ENCODE data around the gene CHAMP1. TPM values are rescaled to one million over a fixed set of nuclear protein-coding genes. Genes with fewer than 3 reads are reported as not detected.
"Not testable (repeated sequence)": the region's sequence is repeated elsewhere in the genome, so short reads cannot be mapped to it uniquely, and the experiment has no call there.

The CHAMP1 gene
- total RNA-seq, 1 experiment from 2014 or later = 16.0 TPM

GRCh38 chr13:114328034-114328433, 13.7 kb downstream of the CHAMP1 start:
- Histone ChIP-seq H3K9me2 (ENCODE audit: insufficient read depth) (no peaks in the 10 kb centered on the region), H3K27me3 (ENCODE audit: insufficient read depth, low read depth) (no peaks in the 10 kb centered on the region), H3K4me2 (no peak overlapping the region), H2AFZ (no peak overlapping the region), H3K9me3 (ENCODE audit: insufficient read depth, low read depth) (no peaks in the 10 kb centered on the region), H4K20me1 (ENCODE audit: insufficient read depth) (no peaks in the 10 kb centered on the region), H3F3A (ENCODE audit: insufficient read depth, low read depth) (no peaks in the 10 kb centered on the region; the same call in 1 of the 2 replicates), H3K4me1 (replicated peaks; ENCODE audit: insufficient read depth) (no peaks in the 10 kb centered on the region), H3K27ac (no peak overlapping the region), H3K79me2 (ENCODE audit: low read depth) (no peaks in the 10 kb centered on the region), H3K4me3 (no peak overlapping the region), H3K36me3 (ENCODE audit: low read depth) (0 out of 2 replicates have a peak, but pooled peaks cover 11% of the 10 kb centered on the region)
- TF ChIP-seq CTCF (conservative IDR thresholded peaks at IDR 0.05) (no peak), EZH2 (IDR thresholded peaks at IDR 0.05; ENCODE audit: low read depth) (no peak)
- DNase-seq = no peak
- no TSS peak for BruUV-seq (replicated peaks)
- intact Hi-C loops (cut with micrococcal nuclease; ENCODE audit: unreplicated experiment) = no loop called here
- CTCF ChIA-PET = no interaction called here
- POLR2A ChIA-PET (ENCODE audit: unreplicated experiment) = no interaction called here

GRCh38 chr13:114328595-114328994, 14.3 kb downstream of the CHAMP1 start:
- H3K4me2 ChIP-seq = no peak overlapping the region
- no peaks in the 10 kb centered on the region; the same call in 1 of the 2 replicates for H3F3A ChIP-seq (ENCODE audit: insufficient read depth, low read depth)
- H3K4me3 ChIP-seq = no peak overlapping the region
- no TSS peak for BruUV-seq (replicated peaks)
- CTCF ChIA-PET = no interaction called here
- POLR2A ChIA-PET (ENCODE audit: unreplicated experiment) = no interaction called here
- no peak overlapping the region for H2AFZ ChIP-seq
- H3K27ac ChIP-seq = no peak overlapping the region
- intact Hi-C loops (cut with micrococcal nuclease; ENCODE audit: unreplicated experiment) = no loop called here
- H3K27me3 ChIP-seq (ENCODE audit: insufficient read depth, low read depth) = no peaks in the 10 kb centered on the region
- H3K79me2 ChIP-seq (ENCODE audit: low read depth) = no peaks in the 10 kb centered on the region
- no peak for DNase-seq
- H4K20me1 ChIP-seq (ENCODE audit: insufficient read depth) = no peaks in the 10 kb centered on the region
- TF ChIP-seq CTCF (conservative IDR thresholded peaks at IDR 0.05) (no peak), EZH2 (IDR thresholded peaks at IDR 0.05; ENCODE audit: low read depth) (no peak)
- no peaks in the 10 kb centered on the region for H3K9me3 ChIP-seq (ENCODE audit: insufficient read depth, low read depth)
- no peaks in the 10 kb centered on the region for H3K9me2 ChIP-seq (ENCODE audit: insufficient read depth)
- 0 out of 2 replicates have a peak, but pooled peaks cover 5% of the 10 kb centered on the region for H3K36me3 ChIP-seq (ENCODE audit: low read depth)
- no peaks in the 10 kb centered on the region for H3K4me1 ChIP-seq (replicated peaks; ENCODE audit: insufficient read depth)

- ChIA-PET CTCF (no interaction called here), POLR2A (ENCODE audit: unreplicated experiment) (no interaction called here)
- H3K4me2 ChIP-seq = no peak overlapping the region
- H3F3A ChIP-seq (ENCODE audit: insufficient read depth, low read depth) = no peaks in the 10 kb centered on the region; the same call in 1 of the 2 replicates
- BruUV-seq (replicated peaks) = no TSS peak
- no peak for DNase-seq
- intact Hi-C loops (cut with micrococcal nuclease; ENCODE audit: unreplicated experiment) = no loop called here
- H3K4me3 ChIP-seq = no peak overlapping the region
- H3K9me3 ChIP-seq (ENCODE audit: insufficient read depth, low read depth) = no peaks in the 10 kb centered on the region
- no peaks in the 10 kb centered on the region for H3K36me3 ChIP-seq (ENCODE audit: low read depth)
- no peaks in the 10 kb centered on the region for H3K4me1 ChIP-seq (replicated peaks; ENCODE audit: insufficient read depth)
- no peaks in the 10 kb centered on the region for H3K79me2 ChIP-seq (ENCODE audit: low read depth)
- H3K27ac ChIP-seq = no peak overlapping the region
- no peaks in the 10 kb centered on the region for H3K9me2 ChIP-seq (ENCODE audit: insufficient read depth)
- TF ChIP-seq EZH2 (IDR thresholded peaks at IDR 0.05; ENCODE audit: low read depth) (no peak), CTCF (conservative IDR thresholded peaks at IDR 0.05) (no peak)
- no peaks in the 10 kb centered on the region for H4K20me1 ChIP-seq (ENCODE audit: insufficient read depth)
- no peaks in the 10 kb centered on the region for H3K27me3 ChIP-seq (ENCODE audit: insufficient read depth, low read depth)
- no peak overlapping the region for H2AFZ ChIP-seq
Measured at GRCh38 chr13:114330086-114330485, 15.8 kb downstream of the CHAMP1 start.

GRCh38 chr13:114333881-114334280, 19.6 kb downstream of the CHAMP1 start:
- H3K79me2 ChIP-seq (ENCODE audit: low read depth); H3K9me3 ChIP-seq (ENCODE audit: insufficient read depth, low read depth); H3K4me3 ChIP-seq; H3K9me2 ChIP-seq (ENCODE audit: insufficient read depth); H3K4me2 ChIP-seq; H3F3A ChIP-seq (ENCODE audit: insufficient read depth, low read depth); H4K20me1 ChIP-seq (ENCODE audit: insufficient read depth); CTCF ChIA-PET; H3K27me3 ChIP-seq (ENCODE audit: insufficient read depth, low read depth); intact Hi-C loops (cut with micrococcal nuclease; ENCODE audit: unreplicated experiment); H3K36me3 ChIP-seq (ENCODE audit: low read depth); H3K4me1 ChIP-seq (replicated peaks; ENCODE audit: insufficient read depth); BruUV-seq (replicated peaks); DNase-seq; H3K27ac ChIP-seq; H2AFZ ChIP-seq; POLR2A ChIA-PET (ENCODE audit: unreplicated experiment): not testable (repeated sequence)
